EH (cell line): ENCODE results near the gene DNAJB6.

Source experiments
- DNase-seq: peaks from one replicate; pipeline ENCODE4 v3.0.0-alpha.2; 2015; ENCODE audit warnings: low read depth

The DNAJB6 gene

DNA sequence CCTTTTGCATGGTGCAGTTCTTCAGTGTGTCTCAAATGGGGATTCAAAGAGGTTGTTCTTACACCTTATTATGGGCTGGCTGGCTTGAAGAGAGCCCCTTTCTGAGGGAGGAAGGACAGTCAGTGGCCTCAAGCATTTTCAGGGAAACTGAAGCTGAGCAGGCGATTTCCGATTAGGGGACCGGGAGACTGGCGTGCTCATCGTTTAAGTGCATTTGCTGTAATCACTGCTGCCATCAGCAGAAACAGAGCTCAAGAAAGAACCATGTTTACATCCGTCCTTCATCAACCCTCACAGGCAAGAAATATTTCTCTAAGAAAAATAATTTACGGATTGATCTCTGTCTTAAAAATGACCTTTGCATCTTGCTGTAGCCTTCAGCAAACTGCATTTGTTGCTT, 32.2 kb downstream of the DNAJB6 start:
- DNase-seq, result no peak

DNA sequence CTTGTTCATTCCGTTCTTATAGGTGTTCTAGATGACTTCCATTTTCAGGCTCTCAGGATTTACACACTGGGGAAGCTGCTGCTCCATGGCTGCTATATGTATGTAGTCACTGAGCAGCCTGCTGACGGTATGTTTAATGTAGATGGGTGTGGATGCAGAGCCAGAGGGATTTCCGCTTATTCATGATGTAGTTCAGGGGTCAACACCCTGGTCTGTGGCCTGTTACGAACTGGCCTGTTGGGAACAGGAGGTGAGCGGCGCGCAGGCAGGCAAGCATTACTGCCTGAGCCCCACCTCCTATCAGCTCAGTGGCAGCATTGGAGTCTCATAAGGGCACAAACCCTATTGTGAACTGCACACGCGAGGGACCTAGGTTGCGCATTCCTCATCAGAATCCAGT, 33.9 kb downstream of the DNAJB6 start:
- DNase-seq, result no peak

DNA sequence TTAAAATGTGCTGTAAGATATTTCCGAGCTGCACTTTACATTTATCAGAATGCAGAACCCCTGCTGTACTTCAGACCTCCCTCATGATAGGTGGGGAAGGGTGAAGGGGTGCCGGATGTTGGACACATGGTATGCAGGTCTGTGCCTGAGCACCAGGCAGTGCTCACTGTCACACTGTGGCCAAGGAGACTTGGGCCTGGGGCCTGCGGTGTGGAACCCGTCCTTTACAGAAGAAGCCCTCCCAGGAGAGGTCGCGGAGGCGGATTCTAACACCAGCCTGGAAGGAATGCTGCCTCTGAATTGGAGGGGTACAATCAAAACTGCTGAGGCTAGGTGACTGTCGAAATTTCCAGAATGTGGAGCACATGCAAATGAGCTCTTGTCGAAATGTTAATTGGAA, 34.5 kb downstream of the DNAJB6 start:
- no peak for DNase-seq

- no peak for DNase-seq
These were observed 35.8 kb downstream of the DNAJB6 start for GRCh38 chr7:157372300-157373232.

DNA sequence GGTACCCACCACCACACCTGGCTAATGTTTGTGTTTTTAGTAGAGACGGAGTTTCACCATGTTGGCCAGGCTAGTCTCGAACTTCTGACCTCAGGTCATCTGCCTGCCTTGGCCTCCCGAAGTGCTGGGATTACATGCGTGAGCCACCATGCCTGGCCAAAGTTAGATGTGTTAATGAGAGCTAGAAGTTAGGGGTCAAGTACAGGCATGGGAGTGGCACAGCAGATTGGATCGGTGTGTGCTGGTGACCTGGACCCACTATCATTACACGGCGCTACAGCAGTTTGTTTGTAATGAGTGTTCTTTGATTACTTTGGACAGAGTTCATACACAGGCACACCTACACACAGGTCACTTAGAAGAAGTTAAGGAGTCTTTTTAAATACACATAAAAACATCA, 36.7 kb downstream of the DNAJB6 start:
- DNase-seq, result no peak

- DNase-seq, result no peak
These were observed 38.6 kb downstream of the DNAJB6 start for GRCh38 chr7:157375410-157375809.

GRCh38 chr7:157377436-157378124, 40.8 kb downstream of the DNAJB6 start:
- DNase-seq, result no peak

- no peak for DNase-seq
These were observed 41.6 kb downstream of the DNAJB6 start for GRCh38 chr7:157378390-157378789.

DNA sequence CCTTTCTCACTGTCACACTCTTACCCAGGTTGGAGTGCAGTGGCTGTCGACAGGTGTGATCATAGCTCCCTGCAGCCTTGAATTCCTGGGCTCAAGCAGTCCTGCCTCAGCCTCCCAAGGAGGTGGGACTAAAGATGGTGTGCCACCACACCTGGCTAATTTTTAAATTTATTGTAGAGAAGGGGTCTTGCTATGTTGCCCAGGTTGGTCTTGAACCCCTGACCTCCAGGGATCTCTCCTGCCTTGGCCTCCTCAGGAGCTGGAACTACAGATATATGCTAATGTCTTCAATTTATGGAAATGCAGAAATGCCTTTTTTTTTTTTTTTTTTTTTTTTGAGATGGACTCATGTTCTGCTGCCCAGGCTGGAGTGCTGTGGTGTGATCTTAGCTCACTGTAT, 42.7 kb downstream of the DNAJB6 start:
- DNase-seq, result no peak

DNA sequence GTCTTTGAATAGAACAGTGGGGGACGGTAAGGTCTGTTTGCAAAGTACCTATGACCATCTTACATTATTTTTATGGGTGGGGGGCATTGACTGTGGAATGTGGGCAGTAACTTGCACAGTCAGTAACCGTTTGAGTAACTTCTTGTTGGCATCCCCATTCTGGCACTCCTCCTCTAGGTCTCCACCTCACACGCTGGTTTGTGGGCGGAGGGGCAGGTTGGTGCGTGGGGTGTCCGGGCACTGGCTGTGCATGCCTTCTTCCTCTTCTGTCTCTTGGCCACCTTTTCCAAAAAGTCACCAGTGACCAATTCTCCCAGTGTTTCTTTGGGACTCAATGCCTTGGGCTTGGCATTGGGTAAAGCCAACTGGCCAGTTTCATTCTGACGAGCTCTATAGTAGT, 43.6 kb downstream of the DNAJB6 start:
- no peak for DNase-seq

DNA sequence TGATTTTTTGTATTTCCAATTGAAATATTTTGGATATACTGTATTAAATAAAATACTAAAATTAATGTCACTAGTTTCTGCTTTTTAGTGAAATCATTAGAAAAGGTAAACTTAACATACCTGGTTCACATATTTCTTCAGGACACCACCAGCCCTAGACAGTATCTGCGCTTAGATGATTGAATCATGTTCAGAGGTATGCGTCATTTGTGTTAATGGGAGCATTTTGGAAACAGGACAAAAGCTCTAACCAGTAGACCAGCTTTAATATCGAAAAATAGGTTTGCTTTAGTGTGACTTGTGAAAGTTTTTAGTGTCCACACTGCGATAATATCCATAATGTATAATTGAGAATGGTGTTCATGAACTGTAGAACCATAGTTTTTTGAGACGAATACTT, 47.1 kb downstream of the DNAJB6 start:
- DNase-seq, result no peak

GRCh38 chr7:157384301-157384700, 47.5 kb downstream of the DNAJB6 start:
- peak; percentile 25 for DNase-seq

DNA sequence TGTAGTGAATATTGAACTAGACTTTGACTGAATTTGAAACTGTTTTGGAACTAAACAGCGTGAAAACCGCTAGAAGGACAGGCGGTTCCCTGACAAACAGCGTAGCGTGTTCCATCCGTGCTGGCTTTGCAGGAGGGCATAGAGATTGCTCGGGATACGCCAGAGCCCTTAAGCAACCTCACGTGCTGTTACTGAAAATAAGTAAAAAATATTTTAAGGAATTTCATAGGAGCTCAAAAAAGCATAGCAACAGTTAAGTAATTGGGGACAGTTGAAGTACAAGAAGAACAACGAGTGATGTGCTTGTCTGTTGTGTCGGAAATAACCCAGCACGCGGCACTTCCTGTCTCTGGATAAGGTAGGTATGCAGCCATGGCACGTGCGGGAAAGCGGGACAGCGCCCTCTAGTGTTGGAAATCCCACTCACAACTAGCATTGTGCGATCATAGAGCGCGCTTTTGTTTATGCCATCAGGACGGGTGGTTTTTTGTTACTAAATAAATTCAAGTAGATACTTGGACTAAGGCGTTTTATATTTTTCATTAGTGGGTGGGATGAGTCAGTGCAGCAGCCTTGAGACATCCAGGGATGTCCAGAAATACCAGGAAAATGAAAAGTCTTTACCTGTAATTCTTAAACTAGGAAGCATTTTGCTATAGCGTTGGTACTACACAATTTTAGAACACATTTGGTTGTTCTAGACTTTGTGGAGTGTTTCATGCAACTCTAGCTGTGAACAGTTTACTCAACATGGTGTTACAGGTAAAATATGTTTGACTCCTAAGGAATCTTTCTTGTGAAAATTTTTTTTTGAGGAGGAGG, 50.4 kb downstream of the DNAJB6 start:
- peak; percentile 84 for DNase-seq

DNA sequence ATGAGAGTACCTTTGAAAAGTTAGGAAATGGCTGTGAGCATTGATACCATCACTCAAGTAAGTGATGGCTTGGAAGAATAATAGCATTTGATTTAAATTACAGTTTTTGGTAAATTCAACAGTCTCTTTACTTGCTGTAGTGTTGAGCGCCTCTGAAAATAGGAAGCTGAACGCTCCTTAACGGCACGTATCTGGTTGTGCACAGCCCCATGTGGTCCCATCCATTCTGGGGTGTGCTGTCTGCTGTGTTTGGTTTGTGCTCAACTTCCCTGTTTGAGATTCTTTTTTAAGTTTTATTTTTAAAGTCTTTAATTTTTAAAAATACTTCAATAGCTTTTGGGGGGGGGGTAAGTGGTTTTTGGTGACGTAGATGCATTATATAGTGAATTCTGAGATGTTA, 51.5 kb downstream of the DNAJB6 start:
- no peak for DNase-seq

- peak; percentile 6 for DNase-seq
These were observed 53.3 kb downstream of the DNAJB6 start for GRCh38 chr7:157389951-157390730.

- DNase-seq, result no peak
These were observed 54.4 kb downstream of the DNAJB6 start for GRCh38 chr7:157391036-157391710.

- no peak for DNase-seq
These were observed 55.6 kb downstream of the DNAJB6 start for GRCh38 chr7:157392256-157393037.

GRCh38 chr7:157394246-157395191, 57.7 kb downstream of the DNAJB6 start:
- peak; percentile 49 for DNase-seq

DNA sequence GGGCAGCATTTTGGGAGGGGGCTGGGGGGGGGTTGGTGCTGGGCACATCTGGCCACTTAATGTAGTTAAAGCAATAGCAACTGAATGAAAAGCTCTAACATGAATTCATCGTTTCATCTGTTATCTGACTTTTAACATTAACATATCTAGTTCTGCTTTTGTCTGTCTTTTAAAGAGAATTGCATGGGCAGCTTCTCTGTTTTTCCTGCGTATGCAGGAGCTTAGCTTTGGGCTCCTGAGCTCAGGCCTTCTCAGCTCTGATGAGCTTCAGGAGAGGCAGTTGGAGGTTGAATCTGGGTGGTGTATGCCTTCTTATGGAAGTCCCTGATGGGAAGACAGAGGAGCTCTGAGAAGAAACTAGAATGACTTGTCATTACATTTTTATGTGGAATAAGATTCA, 58.4 kb downstream of the DNAJB6 start:
- no peak for DNase-seq
